Raji (cell line): ENCODE results near the gene ANKRD42.

ENCODE experiments used
- POLR2A ChIP-seq: IDR thresholded peaks from 2 replicates; pipeline ENCODE4 v1.6.1; 2011; ENCODE audit warnings: low read depth, low read length, control low read depth; ENCODE audit not compliant: insufficient read depth

Gene ANKRD42

GRCh38 chr11:83292709-83293456 lies 99.4 kb downstream of the ANKRD42 start:
- no peak for TF ChIP-seq POLR2A

GRCh38 chr11:83293457-83293774 lies 99.9 kb downstream of the ANKRD42 start:
- no peak for TF ChIP-seq POLR2A

- no peak for TF ChIP-seq POLR2A
These were observed 100.7 kb downstream of the ANKRD42 start for GRCh38 chr11:83294208-83294607.
